Karpas-422 (cell line): ENCODE data around the gene HASPIN. TPM values are rescaled to one million over a fixed set of nuclear protein-coding genes. Genes with fewer than 3 reads are reported as not detected.

Experiments used
- DNase-seq: peaks from one replicate; pipeline ENCODE4 v3.0.0-alpha.2; 2015
- H2AFZ ChIP-seq: fragments of 200-600 bp; sonication (generic); 2 replicates; pipeline ENCODE4 v1.6.1; 2014; ENCODE audit warnings: antibody characterized with exemption, low read length, mixed read lengths
- H3K27ac ChIP-seq: fragments of 200-600 bp; sonication (generic); 2 replicates; pipeline ENCODE4 v1.5.1; 2014; ENCODE audit warnings: mild to moderate bottlenecking, low read length, moderate library complexity
- H3K27me3 ChIP-seq: fragments of 200-600 bp; sonication (generic); 2 replicates; pipeline ENCODE4 v1.6.1; 2014; ENCODE audit warnings: low read length, mixed read lengths
- H3K36me3 ChIP-seq: fragments of 200-600 bp; sonication (generic); 2 replicates; pipeline ENCODE4 v1.6.1; 2014; ENCODE audit warnings: low read length, mixed read lengths; ENCODE audit not compliant: insufficient read depth
- H3K4me1 ChIP-seq: fragments of 200-600 bp; sonication (generic); 2 replicates; pipeline ENCODE4 v1.6.1; 2014; ENCODE audit warnings: mild to moderate bottlenecking, low read length, mixed read lengths
- H3K4me2 ChIP-seq: fragments of 200-600 bp; sonication (generic); 2 replicates; pipeline ENCODE4 v1.6.1; 2014; ENCODE audit warnings: low read length, low read depth, mild to moderate bottlenecking; ENCODE audit not compliant: poor library complexity, severe bottlenecking
- H3K4me3 ChIP-seq: fragments of 200-600 bp; sonication (generic); 2 replicates; pipeline ENCODE4 v1.5.1; 2014; ENCODE audit warnings: mild to moderate bottlenecking, antibody characterized with exemption, low read length, mixed read lengths
- H3K79me2 ChIP-seq: fragments of 200-600 bp; sonication (generic); 2 replicates; pipeline ENCODE4 v1.6.1; 2014; ENCODE audit warnings: mild to moderate bottlenecking, low read length, mixed read lengths
- H3K9ac ChIP-seq: fragments of 200-600 bp; sonication (generic); 2 replicates; pipeline ENCODE4 v1.6.0; 2014; ENCODE audit warnings: low read length
- H3K9me2 ChIP-seq: fragments of 200-600 bp; sonication (generic), shearing (Covaris generic); replicated peaks from 2 replicates; pipeline ENCODE4 v1.6.0; 2014; ENCODE audit warnings: mild to moderate bottlenecking, low read length, moderate library complexity; ENCODE audit not compliant: insufficient read depth
- H3K9me3 ChIP-seq: fragments of 300-700, 200-600 bp; sonication (generic); 2 replicates; pipeline ENCODE4 v1.6.1; 2014; ENCODE audit warnings: low read length, mixed read lengths
- H4K20me1 ChIP-seq: fragments of 200-600 bp; sonication (generic); 2 replicates; pipeline ENCODE4 v1.6.1; 2014; ENCODE audit warnings: mild to moderate bottlenecking, antibody characterized with exemption, low read length, low read depth; ENCODE audit not compliant: insufficient read depth
- total RNA-seq: library from RNA; depleted of rRNA; stranded (reverse); fragments of >200 nt; shearing (Covaris generic); gene quantifications from 2 replicates; pipeline ENCODE4 v1.2.3, GENCODE V29; 2014; ENCODE audit warnings: low replicate concordance

The HASPIN gene
- total RNA-seq, 1 experiment from 2014 or later: 20.3 TPM

GRCh38 chr17:3747805-3748204 lies 24.1 kb downstream of the HASPIN start:
- Histone ChIP-seq H3K4me2 (no peak overlapping the region), H3K79me2 (no peaks in the 10 kb centered on the region), H3K4me3 (no peak overlapping the region), H3K27ac (no peak overlapping the region), H3K9me3 (no peaks in the 10 kb centered on the region), H2AFZ (no peak overlapping the region), H3K9ac (no peak overlapping the region), H4K20me1 (no peaks in the 10 kb centered on the region), H3K4me1 (no peaks in the 10 kb centered on the region), H3K27me3 (no peaks in the 10 kb centered on the region), H3K36me3 (no peaks in the 10 kb centered on the region), H3K9me2 (no peaks in the 10 kb centered on the region)
- no peak for DNase-seq

DNA sequence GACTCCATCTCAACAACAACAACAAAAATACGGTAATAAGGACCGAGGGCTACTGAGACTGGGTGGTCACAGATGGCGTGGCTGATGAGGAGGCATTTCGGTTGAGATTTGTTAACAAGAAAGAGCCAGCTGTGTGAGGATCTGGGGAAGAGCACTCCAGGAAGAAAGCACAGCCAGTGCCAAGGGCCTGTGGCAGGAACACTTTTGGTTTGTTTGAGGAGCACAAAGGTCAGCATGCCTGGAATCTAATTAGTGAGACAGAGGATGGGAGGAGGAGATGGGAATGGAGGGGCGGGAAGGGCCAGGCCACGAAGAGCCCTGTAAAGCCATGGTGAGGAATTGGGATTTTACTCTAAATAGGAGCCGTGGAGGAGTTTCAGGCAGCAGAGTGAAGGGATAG lies 24.9 kb downstream of the HASPIN start:
- Histone ChIP-seq H3K27ac (no peak overlapping the region), H3K4me1 (no peaks in the 10 kb centered on the region), H3K4me3 (no peak overlapping the region), H3K9me3 (no peaks in the 10 kb centered on the region), H2AFZ (no peak overlapping the region), H3K27me3 (no peaks in the 10 kb centered on the region), H3K4me2 (no peak overlapping the region), H3K79me2 (no peaks in the 10 kb centered on the region), H4K20me1 (no peaks in the 10 kb centered on the region), H3K9ac (no peak overlapping the region), H3K9me2 (no peaks in the 10 kb centered on the region), H3K36me3 (no peaks in the 10 kb centered on the region)
- DNase-seq: no peak

- DNase-seq: no peak
- Histone ChIP-seq H3K27me3 (no peaks in the 10 kb centered on the region), H2AFZ (no peak overlapping the region), H3K4me2 (no peak overlapping the region), H3K36me3 (no peaks in the 10 kb centered on the region), H3K9ac (no peak overlapping the region), H3K4me3 (no peak overlapping the region), H3K4me1 (no peaks in the 10 kb centered on the region), H4K20me1 (no peaks in the 10 kb centered on the region), H3K27ac (no peak overlapping the region), H3K9me3 (no peaks in the 10 kb centered on the region), H3K79me2 (no peaks in the 10 kb centered on the region), H3K9me2 (no peaks in the 10 kb centered on the region)
Measured at GRCh38 chr17:3750296-3750695, 26.6 kb downstream of the HASPIN start.

GRCh38 chr17:3750926-3751325 lies 27.2 kb downstream of the HASPIN start:
- Histone ChIP-seq H3K4me2 (no peak overlapping the region), H3K27me3 (no peaks in the 10 kb centered on the region), H3K9ac (no peak overlapping the region), H4K20me1 (no peaks in the 10 kb centered on the region), H3K9me2 (no peaks in the 10 kb centered on the region), H3K36me3 (no peaks in the 10 kb centered on the region), H3K27ac (no peak overlapping the region), H3K79me2 (no peaks in the 10 kb centered on the region), H2AFZ (no peak overlapping the region), H3K4me1 (no peaks in the 10 kb centered on the region), H3K4me3 (no peak overlapping the region), H3K9me3 (no peaks in the 10 kb centered on the region)
- DNase-seq: no peak

DNA sequence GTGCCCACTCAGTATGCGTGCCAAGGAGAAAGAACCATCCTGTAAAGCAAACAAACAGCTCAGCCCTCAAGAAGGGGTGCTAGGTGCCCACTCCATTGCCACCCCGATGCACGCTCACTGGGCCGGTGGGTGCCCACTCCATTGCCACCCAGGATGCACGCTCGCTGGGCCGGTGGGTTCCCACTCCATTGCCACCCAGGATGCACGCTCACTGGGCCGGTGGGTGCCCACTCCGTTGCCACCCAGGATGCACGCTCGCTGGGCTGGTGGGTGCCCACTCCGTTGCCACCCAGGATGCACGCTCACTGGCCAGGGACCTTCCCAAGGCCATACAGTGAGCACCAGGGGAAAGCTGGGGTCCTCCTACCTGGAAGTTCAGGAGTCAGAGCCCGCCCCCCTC lies 28.1 kb downstream of the HASPIN start:
- no peaks in the 10 kb centered on the region for H3K36me3 ChIP-seq
- no peaks in the 10 kb centered on the region for H3K4me1 ChIP-seq
- H4K20me1 ChIP-seq: no peaks in the 10 kb centered on the region
- no peaks in the 10 kb centered on the region for H3K79me2 ChIP-seq
- no peak overlapping the region for H3K9ac ChIP-seq
- no peak overlapping the region for H2AFZ ChIP-seq
- no peak overlapping the region for H3K4me3 ChIP-seq
- H3K27ac ChIP-seq: no peak overlapping the region
- no peak for DNase-seq
- H3K9me2 ChIP-seq: no peaks in the 10 kb centered on the region
- H3K9me3 ChIP-seq: no peaks in the 10 kb centered on the region
- H3K27me3 ChIP-seq: no peaks in the 10 kb centered on the region
- H3K4me2 ChIP-seq: no peak overlapping the region

GRCh38 chr17:3753624-3754023 lies 29.9 kb downstream of the HASPIN start:
- no peak overlapping the region for H2AFZ ChIP-seq
- no peaks in the 10 kb centered on the region for H3K4me1 ChIP-seq
- no peak overlapping the region for H3K4me2 ChIP-seq
- H3K27ac ChIP-seq: no peak overlapping the region
- no peak overlapping the region for H3K9ac ChIP-seq
- no peaks in the 10 kb centered on the region for H3K79me2 ChIP-seq
- H3K4me3 ChIP-seq: no peak overlapping the region
- no peaks in the 10 kb centered on the region for H3K9me3 ChIP-seq
- H4K20me1 ChIP-seq: no peaks in the 10 kb centered on the region
- no peaks in the 10 kb centered on the region for H3K9me2 ChIP-seq
- no peak for DNase-seq
- no peaks in the 10 kb centered on the region for H3K27me3 ChIP-seq
- H3K36me3 ChIP-seq: no peaks in the 10 kb centered on the region

DNA sequence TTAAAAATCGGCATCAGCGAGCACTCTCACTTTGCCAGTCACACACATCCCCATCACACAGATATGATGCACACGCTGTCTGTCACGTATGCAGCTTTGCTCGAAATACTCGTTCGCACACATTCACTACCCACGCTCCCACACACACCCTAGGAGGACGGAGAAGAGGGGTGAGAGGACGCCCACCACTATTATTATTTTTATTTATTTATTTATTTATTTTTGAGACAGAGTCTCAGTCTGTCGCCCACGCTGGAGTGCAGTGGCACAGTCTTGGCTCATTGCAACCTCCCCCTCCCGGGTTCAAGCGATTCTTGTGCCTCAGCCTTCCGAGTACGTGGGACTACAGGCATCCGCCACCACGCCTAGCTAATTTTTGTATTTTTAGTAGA lies 30.4 kb downstream of the HASPIN start:
- H3K4me3 ChIP-seq: no peak overlapping the region
- DNase-seq: no peak
- no peaks in the 10 kb centered on the region for H3K79me2 ChIP-seq
- H3K27ac ChIP-seq: no peak overlapping the region
- H3K9me3 ChIP-seq: no peaks in the 10 kb centered on the region
- no peaks in the 10 kb centered on the region for H3K27me3 ChIP-seq
- H2AFZ ChIP-seq: no peak overlapping the region
- H3K36me3 ChIP-seq: no peaks in the 10 kb centered on the region
- no peak overlapping the region for H3K4me2 ChIP-seq
- H3K9ac ChIP-seq: no peak overlapping the region
- no peaks in the 10 kb centered on the region for H4K20me1 ChIP-seq
- H3K4me1 ChIP-seq: no peaks in the 10 kb centered on the region
- H3K9me2 ChIP-seq: no peaks in the 10 kb centered on the region

GRCh38 chr17:3754458-3755334 lies 31.0 kb downstream of the HASPIN start:
- Histone ChIP-seq H3K4me3 (no peak overlapping the region), H3K9me2 (no peaks in the 10 kb centered on the region), H3K79me2 (no peaks in the 10 kb centered on the region), H3K9me3 (no peaks in the 10 kb centered on the region; the same call in 1 of the 2 replicates), H3K27ac (no peak overlapping the region), H2AFZ (no peak overlapping the region), H3K36me3 (no peaks in the 10 kb centered on the region), H3K4me2 (no peak overlapping the region), H3K27me3 (no peaks in the 10 kb centered on the region), H3K9ac (no peak overlapping the region), H4K20me1 (no peaks in the 10 kb centered on the region), H3K4me1 (no peaks in the 10 kb centered on the region)
- DNase-seq: no peak
